GM19240 (cell line): ENCODE measurements around the gene NOTCH1.

ENCODE experiments used
- DNase-seq: peaks from one replicate; pipeline ENCODE4 v3.0.0; 2011; ENCODE audit warnings: low spot score; ENCODE audit not compliant: insufficient read length

The NOTCH1 gene

DNA sequence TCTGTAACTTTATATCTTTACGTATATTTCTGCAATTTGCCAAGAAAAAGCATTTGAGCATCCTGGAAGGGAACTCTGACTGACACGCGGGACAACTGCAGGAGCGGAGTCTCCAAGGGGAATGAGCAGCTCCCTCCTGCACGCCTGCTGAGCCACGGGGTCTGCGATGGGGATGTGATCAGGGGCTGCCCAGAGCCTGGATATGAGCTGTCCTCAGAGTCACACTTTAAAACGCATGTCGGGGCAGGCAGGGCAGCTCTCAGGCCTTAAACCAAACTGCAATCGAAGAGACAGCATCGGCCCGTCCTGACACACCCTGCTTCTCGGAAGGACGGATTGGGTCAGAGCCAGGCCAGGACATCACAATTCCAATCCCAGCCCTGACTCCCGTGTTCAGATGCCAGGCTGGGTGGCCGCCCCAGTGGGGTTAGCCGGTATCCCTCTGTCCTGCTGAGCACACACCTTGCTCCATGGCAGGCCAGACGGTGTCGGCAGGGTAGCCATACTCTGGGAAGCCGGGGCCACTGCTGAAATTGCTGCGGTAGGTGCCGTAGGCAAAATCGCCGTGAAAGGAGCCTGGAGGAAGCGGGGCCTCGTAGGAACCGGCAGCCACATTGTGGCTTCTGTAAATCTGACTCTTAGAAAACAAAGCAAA lies 80.2 kb downstream of the NOTCH1 start:
- no peak for DNase-seq

DNA sequence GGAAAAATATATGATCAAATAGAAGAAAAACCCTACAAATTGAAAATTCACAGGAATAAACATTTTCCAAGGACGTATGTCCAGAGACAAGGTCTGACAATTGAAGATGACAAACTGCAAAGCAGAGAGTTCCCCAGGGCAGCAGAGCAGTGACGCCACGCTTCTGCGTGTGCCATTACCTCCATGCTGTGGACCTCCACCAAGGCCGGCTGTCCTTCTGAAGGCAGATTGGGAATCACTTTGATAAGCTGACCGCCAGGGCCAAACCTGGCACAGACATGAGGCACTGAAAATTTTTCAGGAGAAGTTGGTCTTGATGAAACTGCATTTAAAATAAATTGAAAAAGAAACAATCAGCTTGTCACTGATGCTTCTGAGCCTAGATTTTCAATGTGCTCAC lies 81.6 kb downstream of the NOTCH1 start:
- no peak for DNase-seq

DNA sequence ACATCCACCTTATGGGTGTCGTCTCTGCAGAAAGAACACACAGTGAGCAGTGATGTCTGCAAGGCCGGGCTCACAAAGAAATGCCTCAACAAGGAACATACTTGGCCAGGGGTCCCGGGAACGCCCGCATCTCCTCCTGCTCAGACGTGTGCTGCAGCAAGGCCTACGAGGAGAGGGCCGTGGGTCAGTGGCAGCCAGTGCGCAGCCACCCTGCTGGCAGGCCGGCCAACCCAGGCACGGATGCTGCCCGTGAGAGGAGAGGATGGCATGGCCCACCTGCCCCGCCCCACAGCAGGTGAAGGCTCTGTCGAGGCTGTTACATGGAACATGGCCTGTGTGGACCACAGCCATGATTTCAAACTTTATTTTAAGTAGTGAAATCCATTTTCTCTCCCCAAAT lies 82.3 kb downstream of the NOTCH1 start:
- no peak for DNase-seq

DNA sequence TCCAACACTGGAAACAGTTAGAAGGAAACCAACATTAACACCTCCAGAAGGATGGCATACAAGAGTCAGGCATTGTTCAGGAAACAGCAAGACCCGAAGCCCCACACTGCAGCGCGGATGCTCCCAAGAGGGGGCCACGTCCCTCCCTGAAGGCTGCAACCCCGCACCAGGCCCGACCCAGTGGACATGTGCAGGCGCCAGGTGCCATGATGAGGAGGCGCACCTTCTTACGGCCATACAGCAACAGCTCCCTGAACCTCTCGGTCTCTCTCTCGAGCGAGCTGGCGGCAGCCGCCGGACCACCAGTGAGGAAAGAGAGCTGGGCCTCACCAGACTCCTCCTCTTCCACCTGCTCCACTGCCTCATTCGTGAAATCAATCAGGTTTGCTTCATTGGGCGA lies 83.2 kb downstream of the NOTCH1 start:
- DNase-seq = no peak

DNA sequence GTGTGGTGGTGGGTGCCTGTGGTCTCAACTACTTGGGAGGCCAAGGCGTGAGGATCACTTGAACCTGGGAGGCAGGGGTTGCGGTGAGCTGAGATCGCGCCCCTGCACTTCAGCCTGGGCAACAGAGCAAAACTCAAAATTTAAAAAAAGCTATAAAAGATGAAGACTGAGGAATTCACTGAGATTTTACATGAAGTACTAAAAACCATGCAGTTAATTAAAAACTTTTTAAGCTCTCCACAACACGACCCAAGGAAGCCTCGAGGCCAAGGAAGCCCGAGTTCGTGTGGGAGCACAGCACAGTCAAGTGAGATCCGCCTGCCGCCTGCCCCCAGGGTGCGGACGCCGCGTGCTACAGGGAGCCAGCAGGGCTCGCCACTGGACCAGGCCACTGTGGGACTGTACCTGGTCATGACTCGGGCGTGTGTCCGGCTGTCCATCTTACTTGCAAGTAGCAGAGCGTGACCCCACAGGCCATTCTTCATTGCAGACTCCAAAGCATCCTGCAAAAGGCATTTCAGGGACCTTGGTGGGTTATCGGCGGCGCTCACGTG lies 85.0 kb downstream of the NOTCH1 start:
- DNase-seq = no peak

DNA sequence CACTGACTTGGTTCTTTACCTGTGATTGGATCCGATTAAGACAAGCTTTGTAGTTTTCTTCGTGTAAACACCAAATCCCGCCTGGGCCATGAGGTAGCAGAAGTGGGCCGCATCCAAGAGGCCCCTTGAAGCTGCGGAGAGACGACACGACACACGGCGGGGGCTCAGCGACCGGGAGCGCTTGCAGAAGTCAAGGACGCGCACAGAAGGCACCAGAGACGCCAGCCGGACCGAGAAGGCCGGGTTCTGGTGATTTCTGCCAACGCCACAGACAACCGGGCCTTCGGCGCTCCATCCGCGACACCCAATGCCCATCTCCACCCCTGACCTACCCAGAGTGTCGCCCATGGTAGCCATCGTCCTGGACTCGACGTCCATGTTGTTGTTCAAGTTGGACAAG lies 86.4 kb downstream of the NOTCH1 start:
- DNase-seq = no peak

DNA sequence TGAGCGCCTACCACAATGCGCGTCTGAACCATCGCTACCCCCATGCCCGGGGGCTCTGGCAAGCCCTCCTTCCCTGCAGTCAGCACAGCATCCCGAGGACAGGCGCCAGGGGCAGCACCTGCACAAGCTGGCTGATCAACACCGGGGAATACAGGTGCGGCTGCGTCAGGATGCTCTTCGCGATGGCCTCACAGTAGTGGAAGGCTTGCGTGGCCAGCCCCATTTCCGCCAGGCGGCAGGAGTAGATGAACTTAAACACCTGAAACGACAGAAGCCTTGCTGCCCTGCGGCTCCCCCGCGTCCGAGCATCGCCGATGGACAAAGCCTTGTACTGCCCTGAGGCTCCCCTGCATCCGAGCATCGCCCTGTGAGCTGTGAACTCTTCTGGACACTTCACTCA lies 88.5 kb downstream of the NOTCH1 start:
- DNase-seq = no peak

DNA sequence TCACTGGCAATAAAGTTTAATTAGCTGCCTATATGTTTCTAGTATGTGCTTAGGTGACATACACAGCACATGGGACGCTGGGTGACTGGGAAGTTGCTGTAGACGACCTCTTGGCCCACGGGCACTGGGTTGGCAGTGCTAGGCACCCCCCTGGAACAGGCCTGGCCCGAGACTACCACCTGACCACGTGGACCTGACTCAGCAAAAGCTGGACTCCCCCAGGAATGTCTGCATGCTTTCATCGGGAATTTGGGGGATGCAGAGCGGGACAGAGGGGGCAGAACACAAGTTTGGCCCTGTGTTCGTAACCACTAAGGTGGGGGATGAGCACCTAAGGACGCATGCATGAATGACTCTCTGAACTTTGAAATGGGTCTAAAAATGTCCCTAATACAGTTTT lies 89.6 kb downstream of the NOTCH1 start:
- no peak for DNase-seq

DNA sequence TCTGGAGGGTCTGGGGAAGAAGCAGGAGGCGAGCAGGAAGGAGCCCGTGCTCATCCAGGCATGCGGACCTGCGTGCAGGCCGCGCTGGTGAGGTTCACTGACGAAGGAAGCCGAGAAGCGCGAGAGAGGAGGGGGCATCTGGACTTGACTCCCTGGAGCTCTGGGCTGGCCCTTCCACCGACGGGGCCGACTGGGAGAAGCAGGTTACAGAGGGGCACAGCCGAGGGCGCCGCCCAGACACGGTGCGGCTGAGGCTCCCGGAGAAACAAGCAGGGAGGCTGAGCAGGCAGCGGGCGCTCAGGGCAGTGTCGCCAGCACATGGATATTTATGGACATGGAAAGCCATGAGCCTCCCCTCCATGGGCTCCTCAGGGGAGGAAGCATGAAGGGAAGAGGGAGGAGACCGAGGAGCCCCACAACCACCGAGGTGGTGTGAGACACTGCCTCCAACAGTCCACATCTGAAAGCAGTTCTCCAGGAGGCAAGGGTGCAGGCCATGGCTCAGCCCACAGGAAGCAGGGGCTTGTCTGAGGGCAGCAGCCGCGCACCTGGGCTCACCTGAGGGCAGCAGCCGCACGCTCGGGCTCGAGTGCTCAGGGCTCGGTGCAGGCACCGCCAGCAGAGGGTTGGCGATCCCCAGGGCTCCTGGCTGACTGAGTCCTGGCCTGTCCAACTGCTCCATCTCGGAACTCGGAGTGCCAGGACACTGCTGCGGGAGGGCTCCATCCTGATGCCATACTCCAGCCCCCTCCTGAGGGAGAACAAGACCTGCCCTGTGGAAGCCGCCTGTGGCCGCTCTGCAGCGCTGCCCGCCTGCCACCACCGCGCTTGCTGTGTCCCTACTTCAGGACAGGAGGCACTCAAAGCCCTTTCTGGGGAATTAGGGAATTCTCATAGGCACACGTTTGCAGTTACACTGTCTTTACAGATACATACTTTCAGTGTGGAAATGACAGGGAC lies 90.5 kb downstream of the NOTCH1 start:
- no peak for DNase-seq

DNA sequence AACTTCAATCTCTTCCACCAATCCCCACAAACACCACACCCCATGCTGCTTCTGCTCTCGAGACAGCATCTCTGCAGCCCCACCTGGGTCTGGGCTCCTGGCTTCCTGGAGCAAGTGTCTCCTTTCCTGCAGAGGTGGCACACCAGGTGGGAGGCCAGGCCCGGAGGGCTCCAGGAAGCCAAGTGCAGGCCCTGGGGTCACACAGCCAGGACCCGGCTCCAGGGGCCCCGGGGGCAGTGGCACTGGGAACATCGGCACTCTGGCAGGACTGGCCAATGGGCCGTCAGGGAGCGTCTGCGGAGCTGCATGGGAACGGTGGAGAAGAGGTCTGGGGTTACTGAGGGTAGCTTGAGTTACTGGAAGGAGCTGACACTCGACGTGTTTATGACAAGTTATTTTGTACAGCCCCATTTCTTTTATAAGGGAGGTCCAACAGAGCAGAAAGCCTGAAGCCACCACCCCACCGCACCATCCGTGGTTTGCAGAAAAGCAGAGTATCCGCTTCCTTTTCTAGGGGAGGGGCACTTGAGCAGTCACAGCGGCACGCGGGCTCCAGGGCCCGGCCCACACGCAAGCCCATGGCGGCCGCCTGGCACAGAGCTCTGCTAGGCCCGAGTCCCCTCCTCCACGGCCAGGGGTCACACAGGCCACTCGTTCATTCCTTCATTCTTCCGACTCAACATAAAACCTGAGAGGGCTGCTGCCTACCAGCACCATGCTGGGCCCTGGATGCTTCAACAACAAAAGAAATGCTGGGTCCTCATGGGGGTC lies 91.6 kb downstream of the NOTCH1 start:
- no peak for DNase-seq

DNA sequence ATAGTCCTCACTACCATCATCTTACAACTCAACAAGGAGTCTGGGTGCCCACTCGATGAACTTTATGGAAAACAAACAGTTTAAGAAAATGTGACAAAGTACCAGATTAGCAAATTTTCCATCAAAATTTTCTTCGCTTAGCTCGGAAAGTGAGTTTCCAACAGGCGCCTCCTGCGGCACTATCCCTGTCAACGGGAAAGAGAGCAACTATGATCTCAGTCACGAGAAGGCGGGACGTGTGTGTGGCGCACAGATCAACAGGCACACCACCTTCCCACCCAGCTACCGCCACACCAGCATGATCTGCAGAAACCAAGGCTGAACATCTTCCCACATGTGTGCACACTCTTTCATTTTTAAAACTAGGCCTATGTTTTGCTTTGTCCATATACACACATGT lies 92.5 kb downstream of the NOTCH1 start:
- DNase-seq = no peak

DNA sequence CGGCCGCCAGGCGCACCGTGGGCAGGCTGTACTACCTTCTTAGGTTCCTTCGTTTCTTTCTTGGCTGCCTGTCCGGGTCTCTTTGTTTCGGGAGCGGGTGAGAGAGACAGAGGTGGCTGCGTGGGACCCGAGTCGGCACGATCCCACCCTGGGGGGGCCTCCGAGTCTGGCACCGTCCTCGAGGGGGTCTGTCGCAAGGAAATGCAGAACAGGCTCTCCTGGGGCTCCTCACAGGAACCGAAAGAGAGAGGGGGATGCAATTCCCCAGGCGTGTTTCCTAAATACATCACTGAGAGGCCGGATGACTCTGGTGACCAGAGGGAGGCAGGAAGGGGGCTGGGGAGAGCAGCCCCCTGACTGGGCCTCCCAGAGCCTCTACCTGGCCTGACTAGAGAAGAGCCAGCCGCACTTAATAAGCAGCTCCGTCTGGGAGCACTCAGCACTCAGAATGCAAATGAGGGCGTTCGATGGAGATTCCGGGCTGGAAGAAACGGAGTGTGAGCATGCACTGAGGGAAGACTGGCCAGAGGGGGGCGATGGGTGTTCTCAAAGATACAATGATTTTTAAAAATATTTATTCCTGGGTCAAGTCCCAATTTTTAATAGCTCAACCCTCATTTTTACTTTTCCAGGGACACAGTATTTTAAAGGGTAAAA lies 94.5 kb downstream of the NOTCH1 start:
- no peak for DNase-seq

DNA sequence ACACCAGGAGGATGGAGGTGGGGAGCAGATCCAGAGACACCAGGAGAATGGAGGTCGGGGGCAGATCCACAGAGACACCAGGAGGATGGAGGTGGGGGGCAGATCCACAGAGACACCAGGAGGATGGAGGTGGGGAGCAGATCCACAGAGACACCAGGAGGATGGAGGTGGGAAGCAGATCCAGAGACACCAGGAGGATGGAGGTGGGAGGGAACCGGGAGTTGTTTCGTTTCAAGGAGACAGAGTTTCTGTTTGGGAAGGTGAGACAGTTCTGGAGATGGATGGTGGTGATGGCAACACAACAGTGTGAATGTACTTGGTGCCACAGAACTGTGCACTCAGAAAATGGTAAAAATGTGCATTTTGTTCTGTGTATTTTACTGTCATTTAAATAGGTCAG lies 97.2 kb downstream of the NOTCH1 start:
- no peak for DNase-seq

DNA sequence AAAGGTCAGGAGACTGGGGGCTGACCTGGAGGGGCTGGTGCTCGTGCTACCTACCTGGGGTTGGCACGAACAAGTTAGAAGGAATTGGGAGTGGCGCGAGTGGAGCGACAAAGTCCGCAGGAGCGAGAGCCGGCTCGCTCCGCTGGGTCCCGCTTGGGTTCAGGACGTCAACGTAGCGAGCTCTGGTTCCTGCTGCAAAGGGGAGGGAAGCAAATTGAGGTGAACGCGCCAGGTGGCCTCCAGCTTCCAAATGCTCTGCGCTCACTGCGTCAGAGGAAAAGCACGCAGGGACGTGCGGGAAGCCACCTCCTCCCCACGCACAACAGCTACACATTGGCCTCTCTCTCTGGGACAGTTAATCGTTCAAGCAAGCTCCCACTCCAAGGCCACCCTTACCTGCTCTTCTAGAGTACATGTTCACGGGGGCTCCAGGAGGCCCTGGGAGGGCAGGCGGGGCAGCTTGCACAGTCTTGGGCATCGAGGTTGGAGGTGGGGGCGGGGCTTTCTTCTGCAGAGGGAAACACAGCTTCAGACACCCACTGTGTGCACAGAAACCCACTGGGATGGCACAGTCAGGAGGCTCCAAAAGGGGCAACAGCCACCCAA lies 98.6 kb downstream of the NOTCH1 start:
- DNase-seq = no peak

DNA sequence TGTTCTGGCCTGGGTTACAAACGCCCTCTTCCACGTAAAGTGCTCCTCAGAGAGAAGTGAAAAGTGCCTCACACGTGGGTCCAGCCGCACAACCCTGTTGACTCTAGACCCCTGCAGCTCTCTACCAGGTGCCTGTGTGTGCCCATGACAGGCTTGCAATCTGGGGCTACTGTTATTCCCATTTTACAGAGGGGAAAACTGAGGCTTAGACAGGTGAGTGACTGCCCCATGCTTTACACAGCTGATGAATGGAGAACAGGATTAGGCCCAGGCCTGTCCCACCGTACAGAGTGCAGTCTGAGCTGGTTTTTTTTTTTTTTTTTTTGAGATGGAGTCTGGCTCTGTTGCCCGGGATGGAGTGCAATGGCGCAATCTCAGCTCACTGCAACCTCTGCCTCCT lies 100.0 kb downstream of the NOTCH1 start:
- no peak for DNase-seq
